CD1c-positive myeloid dendritic cell (primary cell): ENCODE data around the gene AP4M1.
"Not testable (repeated sequence)": the region's sequence is repeated elsewhere in the genome, so short reads cannot be mapped to it uniquely, and the experiment has no call there.

Source experiments
- DNase-seq: peaks from one replicate; pipeline ENCODE4 v3.0.0-alpha.2; 2016; ENCODE audit errors: extremely low spot score

The AP4M1 gene

GRCh38 chr7:100130608-100131453, 29.4 kb downstream of the AP4M1 start:
- peak; percentile 80 for DNase-seq

- no peak for DNase-seq
These were observed 30.7 kb downstream of the AP4M1 start for GRCh38 chr7:100132126-100132525.

GRCh38 chr7:100132697-100133151, 31.3 kb downstream of the AP4M1 start:
- peak; percentile 75 for DNase-seq

DNA sequence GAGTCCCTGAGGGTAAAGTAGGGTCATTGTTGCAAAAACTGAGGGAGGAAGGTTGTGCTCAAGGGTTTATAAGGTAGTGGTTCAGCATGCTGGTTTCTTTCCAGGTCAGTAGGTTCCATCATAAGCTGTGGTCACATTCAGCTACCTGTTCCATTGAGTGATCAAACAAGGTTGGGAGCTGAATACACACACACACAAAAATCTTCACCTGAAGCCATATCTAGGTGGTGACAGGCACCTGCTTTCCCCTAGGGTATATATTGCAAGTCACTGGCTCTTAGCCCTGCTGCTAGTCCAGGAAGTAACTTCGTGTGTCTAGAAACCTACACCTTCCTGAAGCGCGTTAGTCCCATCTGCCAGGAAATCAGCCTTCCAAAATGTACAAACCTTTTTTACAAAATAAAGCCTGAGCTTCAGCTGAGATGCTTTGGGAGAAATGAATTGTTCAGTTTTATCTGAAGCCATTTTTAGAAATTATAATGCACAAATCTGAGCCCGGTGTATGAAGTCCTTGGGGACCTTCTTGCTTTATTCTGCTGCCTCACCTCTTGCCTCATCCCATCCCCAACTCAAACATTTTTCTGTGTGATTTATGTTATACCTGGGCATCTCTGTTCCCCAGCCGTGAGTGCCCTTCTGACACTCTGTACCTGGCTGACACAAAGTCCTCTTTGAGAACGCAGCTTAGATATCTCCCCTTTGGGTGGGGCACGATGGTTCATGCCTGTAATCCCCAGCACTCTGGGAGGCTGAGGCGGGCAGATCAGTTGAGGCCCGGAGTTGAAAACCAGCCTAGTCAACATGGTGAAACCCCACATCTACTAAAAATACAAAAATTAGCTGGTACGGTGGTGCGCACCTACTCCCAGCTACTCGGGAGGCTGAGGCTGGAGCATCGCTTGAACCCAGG, 36.7 kb downstream of the AP4M1 start:
- no peak for DNase-seq

GRCh38 chr7:100141555-100141949, 40.1 kb downstream of the AP4M1 start:
- no peak for DNase-seq

DNA sequence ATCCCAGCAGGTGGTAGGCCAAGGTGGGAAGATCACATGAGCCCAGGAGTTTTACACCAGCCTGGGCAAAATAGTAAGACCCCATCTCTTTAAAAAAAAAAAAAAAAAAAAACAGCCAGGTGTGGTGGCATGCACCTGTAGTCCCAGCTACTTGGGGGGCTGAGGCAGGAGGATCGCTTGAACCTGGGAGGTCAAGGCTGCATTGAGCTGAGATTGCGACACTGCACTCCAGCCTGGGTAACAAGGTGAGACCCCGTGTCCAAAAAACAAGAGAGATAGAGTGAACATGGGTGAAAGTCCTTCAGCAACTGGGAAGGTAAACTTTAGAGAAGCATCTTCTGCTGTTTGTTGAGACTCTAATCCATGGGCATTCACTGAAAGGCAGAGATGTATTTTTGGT, 41.0 kb downstream of the AP4M1 start:
- DNase-seq, result no peak

DNA sequence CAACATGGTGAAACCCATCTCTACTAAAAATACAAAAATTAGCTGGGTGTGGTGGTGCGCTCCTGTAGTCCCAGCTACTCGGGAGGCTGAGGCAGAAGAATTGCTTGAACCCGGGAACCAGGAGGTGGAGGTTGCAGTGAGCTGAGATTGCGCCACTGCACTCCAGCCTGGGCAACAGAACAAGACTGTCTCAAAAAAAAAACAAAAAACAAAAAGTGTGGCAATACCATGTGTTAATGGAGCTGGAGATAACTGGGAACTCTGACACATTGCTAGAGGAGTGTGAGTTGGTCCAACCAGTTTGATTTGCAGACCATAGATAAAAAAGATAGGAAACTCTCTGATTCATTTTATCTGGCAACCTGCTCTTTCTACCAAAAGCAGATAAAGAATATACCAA, 44.9 kb downstream of the AP4M1 start:
- DNase-seq, result not testable (repeated sequence)

DNA sequence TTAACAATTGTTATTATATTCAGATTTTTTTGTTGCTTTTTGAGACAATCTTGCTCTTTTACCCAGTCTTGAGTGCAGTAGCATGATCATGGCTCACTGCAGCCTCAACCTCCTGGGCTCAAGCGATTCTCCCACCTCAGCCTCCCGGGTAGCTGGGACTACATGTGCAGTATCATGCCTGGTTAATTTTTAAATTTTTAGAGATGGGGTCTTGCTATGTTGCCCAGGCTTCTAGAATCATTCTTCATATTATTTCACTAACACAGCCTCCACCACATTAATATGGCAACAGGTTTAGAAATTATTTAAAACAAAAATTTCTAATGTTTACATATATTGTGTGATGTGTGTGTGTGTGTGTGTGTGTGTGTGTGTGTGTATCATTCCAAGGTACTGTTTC, 45.8 kb downstream of the AP4M1 start:
- no peak for DNase-seq

- no peak for DNase-seq
These were observed 46.7 kb downstream of the AP4M1 start for GRCh38 chr7:100148225-100148558.

DNA sequence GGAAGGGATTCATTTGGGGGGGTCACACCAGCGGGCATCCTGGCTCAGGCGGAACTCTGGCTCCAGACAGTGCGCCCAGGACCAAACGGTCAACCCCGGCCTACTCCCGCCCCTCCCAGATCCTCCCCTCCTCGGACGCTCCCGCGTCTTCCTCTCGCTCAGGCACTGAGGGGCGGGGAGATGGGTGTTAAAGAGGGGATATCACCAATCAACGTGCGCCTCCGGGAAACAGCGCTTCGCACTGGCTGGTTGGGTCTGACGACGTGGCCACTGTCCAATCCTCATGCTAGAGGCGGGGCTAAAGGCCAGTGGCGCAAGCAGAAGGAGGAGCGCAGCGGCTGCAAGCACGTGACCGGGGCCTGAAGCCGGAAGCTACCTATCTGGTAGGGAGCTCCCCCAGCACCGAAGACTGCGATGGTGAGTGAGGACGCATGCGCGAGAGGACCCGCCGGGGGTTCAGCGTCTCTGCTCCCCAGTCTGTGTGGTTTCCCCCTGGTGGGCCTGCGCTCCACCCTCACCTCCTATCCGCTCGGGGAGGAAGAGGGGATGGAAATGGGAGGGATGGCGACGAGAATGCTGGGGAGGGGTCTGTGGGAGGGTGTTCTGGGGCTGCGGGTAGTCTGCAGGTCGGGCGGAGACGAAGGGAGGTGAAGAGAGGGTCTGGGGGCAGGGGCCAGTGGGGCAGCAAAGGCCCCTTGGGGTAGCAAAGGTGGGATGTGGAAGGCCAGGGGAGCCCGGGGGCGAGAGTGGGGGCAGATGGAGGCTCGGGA, 47.3 kb downstream of the AP4M1 start, which contains the start of gene LAMTOR4:
LAMTOR4 (plus strand) TSS at position 360 of the 770 bp plus-strand sequence; CDS start at position 415, 55 bp downstream.
- DNase-seq, result peak; percentile 98

GRCh38 chr7:100152404-100152803, 51.0 kb downstream of the AP4M1 start:
- peak; percentile 72 for DNase-seq

GRCh38 chr7:100152937-100153666, 51.7 kb downstream of the AP4M1 start:
- no peak for DNase-seq

DNA sequence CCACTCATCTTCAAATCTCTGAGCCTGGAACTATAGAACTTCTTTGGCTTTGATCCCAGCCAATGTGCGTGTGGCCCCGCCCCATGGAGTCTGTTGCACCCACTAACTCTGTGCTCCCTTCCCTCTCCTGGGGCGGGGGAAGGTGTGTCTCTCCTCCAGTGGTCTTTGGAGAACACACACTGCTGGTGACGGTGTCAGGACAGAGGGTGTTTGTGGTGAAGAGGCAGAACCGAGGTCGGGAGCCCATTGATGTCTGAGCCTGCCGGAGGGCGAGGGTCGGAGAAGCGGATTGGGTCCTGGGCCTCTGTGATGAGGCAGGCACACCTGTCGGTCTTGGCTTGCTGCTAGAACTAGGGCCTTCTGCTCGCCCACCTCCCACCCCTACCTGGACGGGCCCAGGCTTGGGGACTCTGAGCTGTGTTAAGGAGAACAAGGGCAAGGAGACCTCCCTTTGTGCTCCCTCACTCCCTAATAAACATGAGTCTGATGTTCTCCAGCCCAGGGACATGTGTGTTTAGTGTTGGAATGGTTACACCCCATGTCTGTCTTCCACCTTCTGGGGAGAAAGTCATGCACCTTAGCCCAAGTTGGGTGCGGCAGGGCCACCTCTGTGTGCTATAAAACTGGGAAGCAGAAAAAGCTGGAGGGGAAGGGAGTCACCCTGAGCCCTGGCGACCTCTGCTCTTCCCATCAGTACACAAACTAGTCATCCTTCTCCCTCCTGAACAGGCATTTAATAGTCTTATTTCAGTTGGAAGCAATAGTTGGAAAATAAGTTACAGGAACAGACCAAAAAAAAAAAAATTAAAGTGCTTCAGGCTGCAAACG, 52.5 kb downstream of the AP4M1 start:
- no peak for DNase-seq

DNA sequence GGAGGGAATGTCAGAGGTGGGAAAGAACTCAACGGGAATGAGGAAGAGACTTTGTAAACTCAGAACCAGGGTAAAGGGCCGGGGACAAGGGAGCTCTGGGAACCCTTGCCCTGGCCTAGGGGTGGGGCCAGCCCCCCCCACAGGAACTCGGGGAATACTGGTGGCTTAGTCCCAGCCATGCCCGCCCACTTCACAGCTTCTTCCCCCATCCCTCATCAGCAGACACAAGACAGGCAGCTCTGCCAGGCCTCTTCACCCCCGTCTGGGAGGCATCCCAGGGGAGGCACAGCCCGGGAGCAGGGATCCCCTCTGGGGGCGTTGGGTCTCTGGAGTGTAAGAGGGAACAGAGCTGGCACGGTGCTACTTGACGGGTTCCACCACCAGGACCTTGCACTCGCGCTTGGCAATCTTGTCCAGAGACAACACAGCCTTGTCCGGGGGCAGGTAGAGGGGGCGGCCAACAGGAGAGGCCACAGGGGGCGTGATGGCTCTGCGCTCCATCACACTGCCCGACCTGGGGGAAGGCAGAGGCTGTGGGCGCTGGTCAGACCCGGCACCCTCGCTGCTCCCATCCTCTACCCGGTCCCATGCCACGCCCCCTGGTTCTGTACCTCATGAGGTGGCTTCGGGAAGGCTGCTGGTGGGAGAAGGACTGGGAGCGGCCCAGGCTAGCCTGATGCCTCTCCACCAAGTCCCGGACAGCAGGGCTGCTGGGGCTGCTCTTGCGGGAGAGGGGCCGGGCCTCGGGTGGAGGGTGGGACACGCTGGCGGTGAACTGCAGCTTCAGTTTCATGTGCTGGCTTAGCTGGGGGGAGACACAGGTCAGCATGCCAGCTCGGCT, 53.4 kb downstream of the AP4M1 start:
- no peak for DNase-seq

- DNase-seq, result no peak
These were observed 54.3 kb downstream of the AP4M1 start for GRCh38 chr7:100155553-100156317.

DNA sequence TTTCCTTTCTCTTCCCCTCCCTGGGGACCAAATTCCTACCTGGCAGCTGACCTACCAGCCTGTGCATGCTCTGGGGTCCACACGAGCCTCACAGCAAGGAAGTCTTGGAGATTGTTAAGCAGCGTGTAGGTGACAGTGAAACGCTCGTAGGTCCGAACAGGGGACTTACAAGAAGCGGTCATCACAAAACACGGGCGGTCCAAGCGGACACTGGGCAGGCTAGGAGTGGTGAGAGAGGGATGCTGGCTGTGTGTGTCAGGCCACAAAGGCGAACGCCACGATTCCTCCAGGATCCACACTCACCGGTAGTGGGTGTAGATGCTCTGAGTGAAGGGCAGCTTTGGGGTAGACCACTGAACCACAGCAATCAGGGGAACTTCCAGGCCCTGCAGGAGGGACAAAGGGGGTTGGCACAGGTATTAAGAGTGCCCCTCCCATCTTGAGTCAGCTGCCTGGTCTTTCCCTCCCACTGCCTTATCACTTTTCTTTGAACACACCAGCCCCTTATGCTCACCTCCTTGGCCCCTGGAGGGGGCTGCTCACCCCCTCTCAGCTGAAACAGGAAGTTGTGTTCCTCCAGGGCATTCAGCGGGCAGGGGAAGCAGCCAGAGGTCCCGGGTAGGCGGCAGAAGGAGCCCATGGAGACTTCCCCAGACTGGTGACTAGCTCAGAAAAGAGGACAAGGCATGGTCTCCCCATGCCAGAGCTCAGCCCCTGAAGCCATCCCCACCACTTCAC, 55.1 kb downstream of the AP4M1 start:
- peak; percentile 75 for DNase-seq

- DNase-seq, result no peak
These were observed 55.6 kb downstream of the AP4M1 start for GRCh38 chr7:100157069-100157333.
